LNCaP clone FGC (cell line): Measurements from ENCODE around the gene ARFGAP3.

Experiments
- DNase-seq: peaks from one replicate; pipeline ENCODE4 v3.0.0-alpha.2; 2011; ENCODE audit warnings: low read depth
- H3K4me3 ChIP-seq: 2 replicates; pipeline ENCODE4 v1.5.1; 2011; ENCODE audit warnings: mild to moderate bottlenecking, low read depth, low read length, control low read depth
- TF ChIP-seq, protein P1 (sequence below): IDR thresholded peaks from 2 replicates; pipeline ENCODE4 v1.5.1; 2012; ENCODE audit warnings: mild to moderate bottlenecking; ENCODE audit not compliant: control insufficient read depth, insufficient read depth; ENCODE audit errors: extremely low read depth

ARFGAP3 gene

DNA sequence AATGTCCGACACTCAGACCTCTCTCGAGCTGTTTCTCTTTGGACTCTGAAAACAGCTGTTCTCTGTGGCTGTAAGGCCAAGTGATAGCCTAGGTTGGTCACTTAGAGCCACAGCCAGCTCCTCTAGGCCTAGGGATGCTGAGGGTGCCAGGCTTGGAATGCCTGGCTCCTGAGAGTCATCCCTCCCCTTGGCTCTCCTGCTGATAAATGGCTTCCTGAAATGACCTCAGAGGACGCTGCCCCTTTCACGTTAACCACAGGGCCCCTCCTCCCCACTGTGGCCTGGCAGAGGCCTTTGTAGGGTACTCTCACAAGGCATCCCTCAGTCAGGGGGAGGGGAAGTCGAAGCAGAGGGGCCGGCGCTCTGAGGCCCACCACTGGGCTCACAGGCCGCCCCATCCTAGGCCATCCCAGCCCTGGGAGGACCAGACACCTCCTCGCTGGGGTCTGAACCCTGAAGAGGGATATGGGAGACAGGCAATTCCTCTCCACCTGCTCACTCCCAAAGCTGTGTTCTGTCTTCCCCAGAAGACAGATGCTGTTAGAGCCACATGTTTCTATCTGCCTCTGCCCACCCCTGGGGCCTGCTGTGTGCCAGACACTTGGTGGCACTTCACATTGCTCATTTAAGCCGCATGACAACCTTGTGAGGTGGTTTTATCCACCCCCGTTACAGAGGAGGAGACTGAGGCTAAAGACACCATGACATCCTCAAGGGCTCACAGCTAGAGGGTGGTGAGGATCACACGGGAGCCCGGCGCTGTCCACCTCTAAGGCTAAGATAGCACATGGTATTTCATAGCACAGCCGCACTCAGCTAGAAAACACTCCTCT is 50.9 kb downstream of the ARFGAP3 start:
- DNase-seq: no peak
- TF ChIP-seq, protein P1, sequence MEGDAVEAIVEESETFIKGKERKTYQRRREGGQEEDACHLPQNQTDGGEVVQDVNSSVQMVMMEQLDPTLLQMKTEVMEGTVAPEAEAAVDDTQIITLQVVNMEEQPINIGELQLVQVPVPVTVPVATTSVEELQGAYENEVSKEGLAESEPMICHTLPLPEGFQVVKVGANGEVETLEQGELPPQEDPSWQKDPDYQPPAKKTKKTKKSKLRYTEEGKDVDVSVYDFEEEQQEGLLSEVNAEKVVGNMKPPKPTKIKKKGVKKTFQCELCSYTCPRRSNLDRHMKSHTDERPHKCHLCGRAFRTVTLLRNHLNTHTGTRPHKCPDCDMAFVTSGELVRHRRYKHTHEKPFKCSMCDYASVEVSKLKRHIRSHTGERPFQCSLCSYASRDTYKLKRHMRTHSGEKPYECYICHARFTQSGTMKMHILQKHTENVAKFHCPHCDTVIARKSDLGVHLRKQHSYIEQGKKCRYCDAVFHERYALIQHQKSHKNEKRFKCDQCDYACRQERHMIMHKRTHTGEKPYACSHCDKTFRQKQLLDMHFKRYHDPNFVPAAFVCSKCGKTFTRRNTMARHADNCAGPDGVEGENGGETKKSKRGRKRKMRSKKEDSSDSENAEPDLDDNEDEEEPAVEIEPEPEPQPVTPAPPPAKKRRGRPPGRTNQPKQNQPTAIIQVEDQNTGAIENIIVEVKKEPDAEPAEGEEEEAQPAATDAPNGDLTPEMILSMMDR: no peak
- H3K4me3 ChIP-seq: no peak overlapping the region

DNA sequence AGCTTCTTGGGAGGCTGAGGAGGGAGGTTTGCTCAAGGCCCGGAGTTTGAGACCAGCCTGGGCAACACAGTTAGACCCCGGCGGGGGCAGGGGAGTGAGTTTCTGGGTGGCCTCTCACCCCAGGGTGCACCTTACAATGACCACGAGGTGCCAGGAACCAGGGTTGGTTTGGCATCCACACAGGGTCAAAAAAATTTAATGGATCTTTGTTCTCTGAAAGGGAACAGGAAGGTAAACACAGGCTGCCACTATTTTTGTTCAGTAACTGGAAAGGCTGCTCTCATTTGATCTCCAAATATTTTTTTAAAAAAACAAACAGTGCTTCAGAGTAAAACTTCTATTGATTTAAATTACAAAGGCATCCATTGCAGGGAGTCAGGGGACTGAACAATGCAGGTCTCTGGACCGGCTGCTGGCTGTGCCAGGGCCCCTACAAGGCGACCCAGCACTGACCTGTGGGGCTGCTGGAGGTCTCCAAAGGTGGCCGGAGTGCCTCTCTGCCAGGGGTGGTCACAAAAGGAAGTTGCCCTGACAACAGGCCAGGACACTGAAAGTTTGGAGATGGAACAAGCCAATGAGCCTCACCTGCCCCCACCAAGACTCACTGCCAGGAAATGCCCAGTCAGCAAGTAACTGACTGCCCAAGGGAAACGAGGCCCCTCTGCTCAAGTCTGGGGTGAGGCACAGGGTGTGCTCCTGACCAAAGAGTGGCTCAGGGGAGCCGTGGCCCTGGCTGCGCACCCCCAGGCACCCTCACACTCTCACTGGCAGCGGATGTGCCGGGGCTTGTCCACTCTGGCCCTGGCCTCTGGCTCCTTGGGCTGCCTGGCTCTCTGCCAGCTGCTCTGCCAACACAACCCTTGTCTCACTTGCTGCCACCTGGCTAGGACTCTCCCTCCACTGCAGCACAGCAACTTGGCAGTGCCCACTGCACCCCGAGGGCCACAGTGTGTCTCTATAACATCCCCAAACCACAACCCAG is 51.8 kb downstream of the ARFGAP3 start:
- DNase-seq: peak; percentile 87
- peak overlapping the region; percentile 30 for H3K4me3 ChIP-seq
- TF ChIP-seq, protein P1: no peak

DNA sequence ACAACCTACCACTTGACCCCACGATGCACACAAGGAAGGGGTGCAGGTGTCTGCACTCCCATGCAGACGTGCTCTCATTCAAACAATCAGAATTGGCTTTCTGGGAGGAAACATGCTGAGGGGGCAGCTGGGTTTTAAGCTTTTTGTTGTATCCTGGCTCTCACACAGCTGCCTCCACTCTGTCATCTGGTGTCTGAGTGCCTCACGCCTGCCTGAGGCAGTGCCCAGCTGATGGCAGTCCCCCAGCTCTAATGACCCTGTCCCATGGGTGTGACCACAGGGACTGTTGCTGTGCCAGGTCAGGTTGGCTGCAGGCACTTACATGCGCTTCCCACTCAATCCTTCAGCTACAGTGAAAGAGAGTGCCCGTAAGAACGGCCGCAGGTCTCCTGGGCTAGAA is 53.7 kb downstream of the ARFGAP3 start:
- TF ChIP-seq, protein P1: no peak

DNA sequence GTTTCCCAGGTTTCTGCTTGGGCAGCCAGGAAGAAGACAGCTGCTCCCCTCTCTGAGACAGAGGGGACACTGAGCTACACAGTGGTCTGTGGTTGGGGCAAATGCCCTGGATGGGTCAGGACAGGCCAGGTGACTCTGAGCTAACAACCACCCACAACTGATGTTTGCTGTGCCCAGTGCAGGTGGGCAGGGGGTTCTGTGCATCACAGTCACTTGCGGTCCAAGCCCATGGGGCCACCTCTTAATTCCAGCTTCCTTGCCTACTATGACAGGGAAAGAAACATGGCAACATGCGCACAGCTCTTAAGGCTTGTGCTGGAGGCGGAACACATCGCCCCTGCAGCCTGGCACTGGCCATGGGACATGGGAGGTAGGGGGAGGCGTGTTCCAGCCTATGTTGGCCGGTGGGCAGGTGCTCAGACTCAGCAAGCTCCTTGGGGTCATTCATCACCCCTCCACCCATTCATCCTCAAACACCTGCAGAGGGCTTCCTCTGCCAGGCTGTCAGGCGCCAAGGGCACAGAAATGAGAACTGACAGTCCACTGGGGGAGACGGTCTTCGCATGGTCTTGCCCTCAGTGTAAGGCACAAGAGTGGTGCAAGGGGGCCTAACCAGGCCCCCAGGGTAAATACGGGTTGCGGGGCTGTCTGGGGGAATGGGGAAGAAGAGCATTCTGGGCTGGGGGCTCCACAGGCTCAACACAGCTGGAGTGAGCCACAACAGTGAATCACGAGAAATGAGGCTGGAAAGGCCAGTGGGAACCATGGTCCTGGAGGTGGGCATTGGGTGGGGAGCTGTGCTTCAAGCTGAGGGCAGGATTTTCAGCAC is 55.6 kb downstream of the ARFGAP3 start:
- TF ChIP-seq, protein P1: no peak
- no peak overlapping the region for H3K4me3 ChIP-seq
- DNase-seq: no peak

More for the DNA sequence above, 53.7 kb downstream of the ARFGAP3 start:
- H3K4me3 ChIP-seq: no peak overlapping the region
- DNase-seq: no peak

DNA sequence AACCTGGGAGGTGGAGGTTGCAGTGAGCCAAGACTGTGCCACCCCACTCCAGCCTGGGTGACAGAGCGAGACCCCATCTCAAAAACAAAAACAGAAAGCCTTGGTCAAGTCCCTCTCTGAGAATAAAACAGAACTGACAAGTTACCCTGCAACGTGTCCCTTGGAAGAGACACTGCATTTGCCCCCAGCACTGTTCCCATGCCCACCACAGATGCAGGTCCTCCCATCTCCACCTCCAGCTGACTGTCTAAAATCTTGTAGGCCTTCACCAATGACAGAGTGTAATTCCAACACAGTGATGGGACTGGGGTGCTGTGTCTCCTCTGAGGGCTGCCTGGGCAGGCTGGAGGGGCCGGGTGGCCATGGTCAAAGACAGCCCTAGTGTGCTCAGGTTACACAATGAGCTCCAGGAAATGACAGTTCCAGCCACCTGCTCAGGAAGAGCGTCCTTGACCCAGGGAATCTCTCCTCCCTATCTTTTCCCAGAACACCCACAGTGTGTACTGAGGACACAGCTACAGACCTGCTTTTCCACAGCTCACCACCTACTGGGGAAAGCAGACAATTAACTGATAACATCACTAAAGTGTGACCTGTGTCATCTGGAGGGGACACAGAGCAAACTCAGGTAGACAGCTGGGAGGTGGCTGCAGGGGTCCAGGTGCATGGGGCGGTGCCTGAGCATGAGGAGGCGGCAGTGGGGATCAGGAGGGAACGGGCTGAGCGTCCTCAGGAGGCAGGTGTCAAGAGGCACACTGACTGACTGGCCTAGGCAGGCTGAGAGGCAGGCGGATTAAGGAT is 56.4 kb downstream of the ARFGAP3 start:
- no peak for DNase-seq
- TF ChIP-seq, protein P1: no peak
- no peak overlapping the region for H3K4me3 ChIP-seq
